ENCODE measurements around the gene ATG4B.

Gene ATG4B

DNA sequence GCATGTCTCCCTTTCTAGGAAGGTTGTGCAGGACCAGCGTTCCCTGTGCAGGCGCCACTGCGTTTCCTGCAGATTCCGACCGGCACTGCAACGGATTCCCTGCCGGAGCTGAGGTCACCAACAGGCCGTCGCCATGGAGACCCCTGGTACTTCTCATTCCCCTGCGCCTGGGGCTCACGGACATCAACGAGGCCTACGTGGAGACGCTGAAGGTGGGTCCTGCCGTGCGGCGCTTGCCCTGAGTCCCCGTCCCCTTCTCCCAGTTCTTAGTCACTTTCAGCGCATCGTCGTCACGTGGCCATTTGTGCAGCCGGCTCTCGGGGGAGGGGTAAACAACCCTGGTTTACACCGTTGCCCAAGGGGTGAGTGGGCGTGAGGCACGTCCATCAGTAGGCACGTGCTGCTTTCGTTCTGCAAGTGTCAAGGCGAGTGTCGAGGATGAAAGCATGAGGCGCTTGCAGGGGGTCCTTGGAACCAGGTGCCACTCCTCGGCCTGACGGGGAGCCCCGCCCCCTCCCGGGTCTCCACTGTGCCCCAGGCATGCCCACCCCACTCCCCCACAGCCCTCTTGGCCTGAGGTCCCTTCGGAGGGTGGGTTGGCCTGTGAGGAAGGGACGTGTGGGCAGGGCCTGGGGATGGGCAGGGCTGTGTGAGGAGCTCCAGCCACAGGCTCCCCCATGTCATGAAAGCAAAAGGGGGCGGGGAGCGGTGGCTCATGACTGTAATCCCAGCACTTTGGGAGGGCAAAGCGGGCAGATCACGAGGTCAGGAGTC is 29.3 kb downstream of the ATG4B start:
- no peak for DNase-seq (ENCODE audit: low read depth, low spot score)

GRCh38 chr2:241668354-241668753 is 30.9 kb downstream of the ATG4B start:
- DNase-seq (ENCODE audit: low read depth, low spot score): no peak

DNA sequence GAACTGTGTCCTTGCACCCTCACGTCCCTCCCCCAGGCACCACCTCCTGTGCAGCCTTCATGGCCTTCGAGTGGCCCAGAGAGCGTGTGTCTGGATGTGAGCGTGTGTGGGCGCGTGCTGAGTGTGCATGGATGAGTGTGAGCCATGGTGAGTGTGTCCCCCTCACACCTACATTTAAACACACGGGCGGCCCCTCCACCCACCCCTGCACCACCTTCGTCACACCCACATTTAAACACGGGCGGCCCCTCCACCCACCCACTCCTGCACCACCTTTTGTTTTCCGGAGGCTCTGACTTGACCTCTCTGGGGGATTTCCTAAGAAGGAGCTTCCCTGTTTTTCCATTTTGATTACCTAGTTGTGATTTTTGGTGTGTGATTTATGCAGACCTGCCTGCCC is 31.3 kb downstream of the ATG4B start:
- no peak for DNase-seq (ENCODE audit: low read depth, low spot score)

GRCh38 chr2:241670333-241671110 is 33.0 kb downstream of the ATG4B start:
- no peak for DNase-seq (ENCODE audit: low read depth, low spot score)

GRCh38 chr2:241671457-241672240 is 34.2 kb downstream of the ATG4B start:
- DNase-seq (ENCODE audit: low read depth, low spot score): no peak

- no peak for DNase-seq (ENCODE audit: low read depth, low spot score)
Measured at GRCh38 chr2:241672243-241673188, 35.0 kb downstream of the ATG4B start.

- no peak for DNase-seq (ENCODE audit: low read depth, low spot score)
Measured at GRCh38 chr2:241673189-241673663, 35.7 kb downstream of the ATG4B start.

DNA sequence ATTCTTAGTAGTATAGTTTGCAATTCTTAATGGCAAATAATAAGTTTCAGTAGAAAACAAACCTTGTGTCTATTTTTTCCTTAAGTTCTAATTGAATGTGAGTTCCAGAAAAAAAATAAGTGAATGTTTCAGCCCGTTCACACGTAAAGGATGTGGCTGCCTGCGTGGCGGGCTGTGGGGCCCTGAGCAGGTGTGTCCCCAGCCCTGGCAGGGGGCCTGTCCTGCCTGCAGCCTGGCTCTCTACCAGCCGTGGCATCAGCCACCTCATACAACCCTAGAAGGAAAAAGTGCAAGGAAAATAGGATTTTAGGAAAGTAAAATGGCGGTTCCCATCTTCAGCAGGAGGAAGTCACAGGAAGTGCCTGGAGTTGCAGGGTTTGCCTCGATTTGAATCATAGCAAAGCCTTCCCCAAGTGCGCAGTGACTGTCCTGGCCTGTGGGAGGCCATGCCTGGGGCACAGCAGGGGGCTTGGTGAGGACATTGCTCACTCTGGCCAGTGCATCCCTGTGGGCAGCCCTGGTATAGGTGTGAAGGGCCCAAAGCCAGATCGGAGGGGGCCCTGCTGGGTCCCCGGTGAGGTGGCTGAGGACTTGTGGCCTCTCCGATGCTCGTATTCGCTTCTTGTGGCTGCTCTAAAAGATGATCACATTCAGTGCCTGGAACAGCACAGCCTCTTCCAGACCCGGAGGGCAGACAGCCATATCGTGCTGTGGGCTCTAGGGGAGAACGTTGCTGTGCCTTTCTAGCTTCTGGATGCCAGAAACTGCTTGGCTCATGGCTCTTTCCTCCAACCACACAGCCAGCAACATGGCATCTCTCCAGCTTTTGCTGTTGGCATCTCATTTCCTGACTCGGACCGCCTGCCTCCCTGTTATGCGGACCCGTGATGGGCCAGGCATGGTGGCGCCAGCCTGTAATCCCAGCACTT is 36.6 kb downstream of the ATG4B start:
- no peak for DNase-seq (ENCODE audit: low read depth, low spot score)

- no peak for DNase-seq (ENCODE audit: low read depth, low spot score)
Measured at GRCh38 chr2:241675885-241676284, 38.4 kb downstream of the ATG4B start.

GRCh38 chr2:241676665-241677064 is 39.2 kb downstream of the ATG4B start:
- no peak for DNase-seq (ENCODE audit: low read depth, low spot score)

DNA sequence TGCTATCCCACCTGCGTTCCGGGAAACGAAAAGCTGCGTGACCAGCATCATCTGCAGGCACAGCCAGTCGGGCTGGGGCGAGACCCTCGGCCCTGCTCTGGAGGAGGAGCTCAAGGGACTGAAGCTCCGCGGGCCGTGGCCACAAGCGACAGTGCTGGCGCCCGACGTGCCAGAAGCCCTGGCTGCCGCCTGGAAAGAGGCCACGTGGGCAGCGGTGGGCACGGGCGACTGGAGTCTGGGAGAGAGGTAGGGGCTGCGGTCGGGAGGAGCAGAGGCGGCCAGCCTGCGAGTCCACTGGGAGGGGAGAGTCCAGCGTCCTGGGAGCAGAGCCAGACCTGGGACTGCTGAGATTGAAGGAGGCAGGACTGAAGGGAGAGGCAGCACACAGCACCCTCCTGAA is 39.9 kb downstream of the ATG4B start:
- DNase-seq (ENCODE audit: low read depth, low spot score): no peak

GRCh38 chr2:241678307-241678706 is 40.8 kb downstream of the ATG4B start:
- DNase-seq (ENCODE audit: low read depth, low spot score): no peak

GRCh38 chr2:241678784-241679540 is 41.5 kb downstream of the ATG4B start:
- no peak for DNase-seq (ENCODE audit: low read depth, low spot score)

DNA sequence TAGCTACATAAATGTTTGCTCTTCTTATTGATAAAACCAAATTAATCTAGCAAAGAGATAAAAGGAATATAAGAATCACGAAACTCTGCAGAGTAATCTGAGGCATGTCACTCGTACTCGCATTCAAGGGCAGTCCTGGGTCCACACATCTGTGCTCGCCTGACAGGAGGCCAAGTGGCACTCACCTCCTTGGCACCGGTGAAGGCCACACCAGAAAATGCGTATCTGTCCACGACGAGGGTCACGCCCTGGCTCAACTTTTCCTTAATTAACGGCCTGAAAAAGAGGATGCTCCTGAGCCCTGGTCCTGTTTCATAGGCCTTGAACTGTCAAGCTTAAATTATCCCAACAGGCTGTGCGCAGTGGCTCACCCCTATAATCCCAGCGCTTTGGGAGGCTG is 42.6 kb downstream of the ATG4B start:
- DNase-seq (ENCODE audit: low read depth, low spot score): no peak

- no peak for DNase-seq (ENCODE audit: low read depth, low spot score)
Measured at GRCh38 chr2:241680827-241681599, 43.5 kb downstream of the ATG4B start.

- DNase-seq (ENCODE audit: low read depth, low spot score): no peak
Measured at GRCh38 chr2:241686324-241686649, 48.8 kb downstream of the ATG4B start.

- DNase-seq (ENCODE audit: low read depth, low spot score): peak; percentile 86
Measured at GRCh38 chr2:241686650-241687425, 49.3 kb downstream of the ATG4B start, which contains the start of gene DTYMK. Gene DTYMK, minus strand, starts transcription at chr2:241686815. Its CDS starts 32 bp downstream, at chr2:241686783.

DNA sequence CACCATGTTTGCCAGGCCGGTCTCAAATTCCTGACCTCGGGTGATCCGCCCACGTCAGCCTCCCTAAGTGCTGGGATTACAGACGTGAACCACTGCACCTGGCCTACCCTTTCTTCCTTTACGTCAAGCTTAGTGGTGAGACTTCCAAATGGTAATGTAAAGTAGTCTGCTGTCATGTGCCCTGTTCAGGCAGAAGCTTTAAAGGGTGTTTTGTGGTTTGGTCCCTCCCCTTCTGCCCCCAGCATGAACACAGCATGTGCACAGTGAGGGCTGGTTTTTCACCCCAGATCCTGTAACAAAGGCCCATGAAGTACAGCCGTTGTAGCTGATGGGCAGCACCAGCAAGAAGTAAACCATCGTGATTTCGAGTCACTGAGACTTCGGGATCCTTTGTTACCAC is 51.8 kb downstream of the ATG4B start:
- no peak for DNase-seq (ENCODE audit: low read depth, low spot score)

All from activated naive CD8-positive, alpha-beta T cell treated with anti-CD3 and anti-CD28 coated beads, Interleukin-2, amount 50 U/mL, for 16 hours (primary cell).